SK-N-SH (cell line): ENCODE results near the gene COP1. TPM values are rescaled to one million over a fixed set of nuclear protein-coding genes. Genes with fewer than 3 reads are reported as not detected.

Source experiments
- CTCF ChIA-PET: fragments of 300-600, 350-600 bp; formaldehyde crosslinking; extraction: SDS; loops from one replicate; lab custom pipeline; 2021; lab: Yijun Ruan, JAX
- POLR2A ChIA-PET: fragments of 350-600 bp; sonication (Branson Sonifier 250); formaldehyde crosslinking; extraction: SDS; loops from one replicate; lab custom pipeline; 2020; ENCODE audit warnings: antibody characterized with exemption, inconsistent platforms; lab: Yijun Ruan, JAX
- DNase-seq: peaks from one replicate; pipeline ENCODE4 v3.0.0; 2012
- H2AFZ ChIP-seq: fragments of 200-600 bp; sonication (generic); 2 replicates; pipeline ENCODE4 v1.8.1; 2016; ENCODE audit warnings: antibody characterized with exemption, mild to moderate bottlenecking, low read depth
- H3F3A ChIP-seq: fragments of 200-600 bp; sonication (generic); replicated peaks from 2 replicates; pipeline ENCODE3; 2016; ENCODE audit warnings: antibody characterized with exemption, mild to moderate bottlenecking; ENCODE audit not compliant: insufficient read depth
- H3K27ac ChIP-seq, 2 experiments: fragments of 200-500 bp in 1 of 2; fragments of 200-600 bp in 1 of 2; sonication (Bioruptor generic) in 1 of 2; sonication (generic), shearing (Covaris generic) in 1 of 2; 2 replicates each; pipeline versions ENCODE4 v1.5.1 to v1.6.1; 2014 to 2016; ENCODE audit warnings: low read depth in 2 of 2, inconsistent platforms in 1 of 2, low read length in 1 of 2, mild to moderate bottlenecking in 1 of 2, mixed read lengths in 1 of 2
- H3K27me3 ChIP-seq: fragments of 200-600 bp; sonication (generic), shearing (Covaris generic); 2 replicates; pipeline ENCODE4 v1.6.1; 2016; ENCODE audit warnings: mixed run types; ENCODE audit not compliant: insufficient read depth
- H3K36me3 ChIP-seq, 2 experiments: fragments of 200-500 bp in 1 of 2; fragments of 200-600 bp in 1 of 2; sonication (Bioruptor generic) in 1 of 2; sonication (generic) in 1 of 2; replicated peaks in 1 of 2; 2 replicates each; pipeline versions ENCODE3 to v1.5.1; 2014 to 2016; ENCODE audit warnings: low read length in 1 of 2, mild to moderate bottlenecking in 1 of 2; ENCODE audit not compliant: insufficient read depth in 2 of 2, control insufficient read depth in 1 of 2
- H3K4me1 ChIP-seq, 2 experiments: fragments of 200-500 bp in 1 of 2; fragments of 200-600 bp in 1 of 2; sonication (Bioruptor generic) in 1 of 2; sonication (generic), shearing (Covaris generic) in 1 of 2; 2 replicates each; pipeline versions ENCODE4 v1.5.1 to v1.6.1; 2014 to 2016; ENCODE audit warnings: low read depth in 1 of 2, low read length in 1 of 2, mixed run types in 1 of 2; ENCODE audit not compliant: insufficient read depth in 2 of 2, control insufficient read depth in 1 of 2
- H3K4me2 ChIP-seq: fragments of 200-600 bp; sonication (generic), shearing (Covaris generic); 2 replicates; pipeline ENCODE4 v1.6.1; 2017; ENCODE audit warnings: mixed run types
- H3K4me3 ChIP-seq, 2 experiments: fragments of 200-500 bp in 1 of 2; fragments of 200-600 bp in 1 of 2; sonication (Bioruptor generic) in 1 of 2; sonication (generic), shearing (Covaris generic) in 1 of 2; 2 replicates each; pipeline versions ENCODE4 v1.5.1 to v1.8.1; 2014 to 2016; ENCODE audit warnings: low read depth in 2 of 2, inconsistent platforms in 1 of 2, low read length in 1 of 2, mild to moderate bottlenecking in 1 of 2, mixed read lengths in 1 of 2, moderate library complexity in 1 of 2
- H3K79me2 ChIP-seq: fragments of 200-600 bp; sonication (generic); 2 replicates; pipeline ENCODE4 v1.8.1; 2017; ENCODE audit warnings: mild to moderate bottlenecking; ENCODE audit not compliant: insufficient read depth
- H3K9ac ChIP-seq: fragments of 200-600 bp; sonication (generic); 2 replicates; pipeline ENCODE4 v1.6.1; 2017; ENCODE audit warnings: mixed run types
- H3K9me2 ChIP-seq: fragments of 200-600 bp; sonication (generic); 2 replicates; pipeline ENCODE4 v1.6.1; 2017; ENCODE audit warnings: mixed run types
- H3K9me3 ChIP-seq: fragments of 200-600 bp; sonication (generic); 2 replicates; pipeline ENCODE4 v1.6.1; 2017; ENCODE audit warnings: mixed run types, mild to moderate bottlenecking, moderate library complexity
- H4K20me1 ChIP-seq: fragments of 200-600 bp; sonication (generic); 2 replicates; pipeline ENCODE4 v1.6.1; 2017; ENCODE audit warnings: mild to moderate bottlenecking, mixed run types; ENCODE audit not compliant: insufficient read depth
- FOSL2 ChIP-seq: IDR thresholded peaks from 2 replicates; pipeline ENCODE4 v1.4.0; 2012; ENCODE audit warnings: low read depth, mild to moderate bottlenecking, moderate library complexity, borderline replicate concordance
- FOXJ3 ChIP-seq: sonication (generic); formaldehyde crosslinking; IDR thresholded peaks from 2 replicates; pipeline ENCODE4 v1.5.1; 2020; ENCODE audit warnings: mild to moderate bottlenecking, missing genetic modification reagents
- FOXM1 ChIP-seq: IDR thresholded peaks from 2 replicates; pipeline ENCODE4 v1.4.0; 2012; ENCODE audit warnings: low read depth, mild to moderate bottlenecking
- GABPA ChIP-seq: IDR thresholded peaks from 2 replicates; pipeline ENCODE4 v1.4.0; 2012; ENCODE audit warnings: low read depth, mild to moderate bottlenecking
- GATA2 ChIP-seq: sonication (generic); formaldehyde crosslinking; IDR thresholded peaks from 2 replicates; pipeline ENCODE4 v1.5.0; 2020; ENCODE audit warnings: mild to moderate bottlenecking, missing genetic modification reagents
- NFIC ChIP-seq: IDR thresholded peaks from 2 replicates; pipeline ENCODE4 v1.4.0; 2012; ENCODE audit warnings: borderline replicate concordance
- NRF1 ChIP-seq: IDR thresholded peaks from 2 replicates; pipeline ENCODE4 v1.6.1; 2012; ENCODE audit warnings: low read depth, mild to moderate bottlenecking, low read length
- RAD21 ChIP-seq: IDR thresholded peaks from 2 replicates; pipeline ENCODE4 v1.6.1; 2012; ENCODE audit warnings: mild to moderate bottlenecking, low read length
- RCOR1 ChIP-seq: fragments of 150-350 bp; IDR thresholded peaks from 2 replicates; pipeline ENCODE4 v1.6.1; 2017; ENCODE audit warnings: antibody characterized with exemption, low read length
- SIN3A ChIP-seq: IDR thresholded peaks from 2 replicates; pipeline ENCODE4 v1.6.1; 2012; ENCODE audit warnings: low read depth, mild to moderate bottlenecking, low read length, moderate library complexity, borderline replicate concordance
- SMC3 ChIP-seq: IDR thresholded peaks from 2 replicates; pipeline ENCODE4 v1.6.1; 2012; ENCODE audit warnings: low read depth, low read length, improper control_type of control experiment
- TCF12 ChIP-seq: IDR thresholded peaks from 2 replicates; pipeline ENCODE4 v1.4.0; 2012
- TEAD4 ChIP-seq: IDR thresholded peaks from 2 replicates; pipeline ENCODE4 v1.4.0; 2012; ENCODE audit warnings: mild to moderate bottlenecking, borderline replicate concordance; ENCODE audit not compliant: insufficient read depth
- WGBS: methylation state at CpG from one replicate; pipeline ENCODE4 v1.1.6; 2017; ENCODE audit warnings: low lambda C conversion rate; 5-methylcytosine and 5-hydroxymethylcytosine counted together
- polyA plus RNA-seq, 3 experiments: library from polyadenylated mRNA; depleted of rRNA; stranded (reverse); fragments of >200 nt; gene quantifications; 2 replicates each; pipeline ENCODE4 v1.2.3, GENCODE V29; 2012
- TF ChIP-seq, protein P1 (sequence below): IDR thresholded peaks from 2 replicates; pipeline ENCODE4 v1.4.0; 2012; ENCODE audit warnings: low read depth, borderline replicate concordance
- TF ChIP-seq, protein P2 (sequence below): IDR thresholded peaks from 2 replicates; pipeline ENCODE4 v1.4.0; 2012; ENCODE audit warnings: low read depth
- TF ChIP-seq, protein P3 (sequence below): fragments of 150-350 bp; IDR thresholded peaks from 2 replicates; pipeline ENCODE4 v1.6.1; 2017; ENCODE audit warnings: antibody characterized with exemption, low read length, low read depth, borderline replicate concordance

Gene COP1
- polyA plus RNA-seq, 1 of the 3 experiments (the other 2 are of a cell fraction), result 10.3 TPM

DNA sequence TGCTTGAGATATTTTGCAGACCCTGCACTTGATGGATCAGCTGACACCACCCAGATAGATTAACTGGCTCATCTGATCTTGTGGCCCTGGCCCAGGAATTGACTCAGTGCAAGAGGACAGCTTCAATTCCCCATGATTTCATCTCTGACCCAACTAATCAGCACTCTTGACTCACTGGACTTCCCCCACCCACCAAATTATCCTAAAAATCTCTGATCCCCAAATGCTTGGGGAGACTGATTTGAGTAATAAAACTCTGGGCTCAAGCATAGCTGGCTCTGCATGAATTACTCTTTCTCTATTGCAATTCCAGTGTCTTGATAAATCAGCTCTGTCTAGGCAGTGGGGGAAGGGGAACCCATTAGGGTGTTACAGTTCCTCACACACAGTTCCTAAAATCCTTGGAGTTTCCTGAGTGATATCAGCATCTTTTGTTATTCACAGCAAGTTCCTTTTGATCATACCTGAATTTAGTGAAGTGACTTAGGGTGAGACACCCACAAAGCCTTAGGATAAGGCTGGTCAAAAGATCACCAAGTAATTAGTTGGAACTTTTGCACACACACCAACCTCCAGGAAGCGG lies 104.2 kb downstream of the COP1 start:
- H3K9me3 ChIP-seq, result peaks cover 14% of the 10 kb centered on the region; the same call in 1 of the 2 replicates
- peaks cover 31 to 44% of the 10 kb centered on the region in 2 experiments for H3K36me3 ChIP-seq
- H3K27ac ChIP-seq, result no peak overlapping the region
- H3K4me2 ChIP-seq, result no peak overlapping the region
- TF ChIP-seq SMC3 (no peak), RCOR1 (no peak), RAD21 (no peak), TEAD4 (no peak), FOXJ3 (CRISPR knock-in tag) (no peak), FOXM1 (no peak), TCF12 (no peak), GABPA (no peak), NRF1 (no peak), FOSL2 (no peak), GATA2 (CRISPR knock-in tag) (no peak), SIN3A (no peak), NFIC (no peak)
- TF ChIP-seq, protein P1, sequence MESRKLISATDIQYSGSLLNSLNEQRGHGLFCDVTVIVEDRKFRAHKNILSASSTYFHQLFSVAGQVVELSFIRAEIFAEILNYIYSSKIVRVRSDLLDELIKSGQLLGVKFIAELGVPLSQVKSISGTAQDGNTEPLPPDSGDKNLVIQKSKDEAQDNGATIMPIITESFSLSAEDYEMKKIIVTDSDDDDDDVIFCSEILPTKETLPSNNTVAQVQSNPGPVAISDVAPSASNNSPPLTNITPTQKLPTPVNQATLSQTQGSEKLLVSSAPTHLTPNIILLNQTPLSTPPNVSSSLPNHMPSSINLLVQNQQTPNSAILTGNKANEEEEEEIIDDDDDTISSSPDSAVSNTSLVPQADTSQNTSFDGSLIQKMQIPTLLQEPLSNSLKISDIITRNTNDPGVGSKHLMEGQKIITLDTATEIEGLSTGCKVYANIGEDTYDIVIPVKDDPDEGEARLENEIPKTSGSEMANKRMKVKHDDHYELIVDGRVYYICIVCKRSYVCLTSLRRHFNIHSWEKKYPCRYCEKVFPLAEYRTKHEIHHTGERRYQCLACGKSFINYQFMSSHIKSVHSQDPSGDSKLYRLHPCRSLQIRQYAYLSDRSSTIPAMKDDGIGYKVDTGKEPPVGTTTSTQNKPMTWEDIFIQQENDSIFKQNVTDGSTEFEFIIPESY, result no peak
- TF ChIP-seq, protein P2, sequence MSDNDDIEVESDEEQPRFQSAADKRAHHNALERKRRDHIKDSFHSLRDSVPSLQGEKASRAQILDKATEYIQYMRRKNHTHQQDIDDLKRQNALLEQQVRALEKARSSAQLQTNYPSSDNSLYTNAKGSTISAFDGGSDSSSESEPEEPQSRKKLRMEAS, result no peak
- TF ChIP-seq, protein P3, sequence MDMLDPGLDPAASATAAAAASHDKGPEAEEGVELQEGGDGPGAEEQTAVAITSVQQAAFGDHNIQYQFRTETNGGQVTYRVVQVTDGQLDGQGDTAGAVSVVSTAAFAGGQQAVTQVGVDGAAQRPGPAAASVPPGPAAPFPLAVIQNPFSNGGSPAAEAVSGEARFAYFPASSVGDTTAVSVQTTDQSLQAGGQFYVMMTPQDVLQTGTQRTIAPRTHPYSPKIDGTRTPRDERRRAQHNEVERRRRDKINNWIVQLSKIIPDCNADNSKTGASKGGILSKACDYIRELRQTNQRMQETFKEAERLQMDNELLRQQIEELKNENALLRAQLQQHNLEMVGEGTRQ, result no peak
- 94% methylated on average over 1 of the region's 1 CpG for WGBS
- H3K79me2 ChIP-seq, result no peaks in the 10 kb centered on the region
- ChIA-PET POLR2A (no interaction called here), CTCF (interaction anchor here (1.2 to 2.1 kb wide), 2 partner anchors 9 to 28 kb away, joined by 5 to 7 read pairs; no protein-coding TSS in a partner anchor)
- no peaks in the 10 kb centered on the region for H3K9me2 ChIP-seq
- H2AFZ ChIP-seq, result no peak overlapping the region
- no peaks in the 10 kb centered on the region for H4K20me1 ChIP-seq
- H3K9ac ChIP-seq, result no peak overlapping the region
- H3K27me3 ChIP-seq, result no peaks in the 10 kb centered on the region
- no peaks in the 10 kb centered on the region for H3F3A ChIP-seq
- H3K4me1 ChIP-seq, result no peaks in the 10 kb centered on the region; a peak in 1 of 4 replicates
- DNase-seq, result no peak
- no peak overlapping the region for H3K4me3 ChIP-seq
